Superior temporal gyrus (tissue), 1 donor: ENCODE results near the gene MRPS22.
"Not testable (repeated sequence)": the region's sequence is repeated elsewhere in the genome, so short reads cannot be mapped to it uniquely, and the experiment has no call there.

ENCODE experiments used
- DNase-seq: peaks from one replicate; pipeline ENCODE4 v3.0.0-alpha.2; 2016; ENCODE audit errors: extremely low spot score

The MRPS22 gene

DNA sequence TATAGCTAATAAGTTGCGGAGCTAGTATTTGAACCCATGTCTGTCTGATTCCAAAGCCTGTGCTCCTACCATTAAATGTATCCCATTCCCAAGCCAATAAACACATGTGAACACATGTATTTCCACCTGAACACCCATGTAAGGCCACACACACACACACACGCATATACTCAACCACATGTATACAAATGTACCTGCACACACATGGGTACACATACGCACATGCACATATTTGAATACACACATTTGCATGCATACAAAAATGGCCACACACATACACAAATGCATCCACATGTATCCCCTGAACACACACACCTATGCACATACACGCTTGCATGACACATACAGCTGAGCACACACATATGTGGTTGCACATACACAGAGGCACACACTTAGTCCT lies 5.4 kb upstream of the MRPS22 start:
- no peak for DNase-seq

DNA sequence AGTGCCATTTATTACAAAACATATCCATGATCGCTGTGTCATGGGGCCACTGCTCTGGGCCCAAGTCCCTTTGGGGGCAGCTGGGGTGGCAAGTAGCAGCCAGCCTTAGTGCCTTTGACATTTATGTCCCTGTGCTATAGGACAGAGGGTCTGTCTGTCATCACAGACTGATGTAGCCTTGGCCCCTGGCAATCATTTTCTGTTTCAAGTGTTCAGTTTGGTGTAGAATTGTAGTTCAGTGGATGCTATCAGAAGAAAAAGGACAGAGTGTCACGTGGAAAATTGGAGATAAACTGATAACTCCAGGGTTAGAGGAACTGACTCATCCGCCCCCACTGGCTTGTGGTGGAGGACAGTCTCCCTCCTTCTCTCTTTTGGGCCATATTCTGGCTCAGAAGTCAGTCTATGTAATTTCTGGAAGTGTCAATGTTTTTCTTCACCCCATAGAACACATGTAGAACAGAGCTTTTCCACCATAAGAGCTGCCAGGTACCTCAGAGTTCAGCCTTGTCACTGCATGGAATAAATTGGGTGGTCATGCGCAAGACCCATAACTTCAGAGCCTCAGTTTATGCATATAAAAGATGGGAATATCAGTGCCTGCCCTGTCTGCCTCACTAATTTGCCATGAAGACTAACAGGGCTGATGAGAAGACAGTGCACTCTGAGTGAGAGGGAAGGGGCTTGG lies 4.5 kb upstream of the MRPS22 start:
- no peak for DNase-seq

DNA sequence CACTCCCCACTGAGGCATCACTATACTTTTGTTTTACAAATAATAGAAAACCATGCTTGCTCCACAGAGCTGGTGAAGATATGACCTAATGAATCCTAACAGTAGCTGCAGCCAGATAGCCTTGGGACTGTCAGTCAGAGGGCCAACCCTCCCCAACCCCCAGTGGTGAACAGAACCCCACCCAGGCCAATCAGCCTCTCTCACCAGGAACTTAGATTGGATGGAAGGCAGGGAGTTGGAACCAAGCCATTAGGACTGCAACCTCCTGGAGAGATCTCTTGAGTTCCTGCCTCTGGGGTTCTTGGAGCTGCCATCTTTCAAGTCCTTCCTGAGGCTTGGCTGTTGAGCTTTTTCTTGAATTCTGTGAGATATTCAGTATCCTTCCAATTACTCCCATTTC lies 3.0 kb upstream of the MRPS22 start:
- DNase-seq, result no peak

DNA sequence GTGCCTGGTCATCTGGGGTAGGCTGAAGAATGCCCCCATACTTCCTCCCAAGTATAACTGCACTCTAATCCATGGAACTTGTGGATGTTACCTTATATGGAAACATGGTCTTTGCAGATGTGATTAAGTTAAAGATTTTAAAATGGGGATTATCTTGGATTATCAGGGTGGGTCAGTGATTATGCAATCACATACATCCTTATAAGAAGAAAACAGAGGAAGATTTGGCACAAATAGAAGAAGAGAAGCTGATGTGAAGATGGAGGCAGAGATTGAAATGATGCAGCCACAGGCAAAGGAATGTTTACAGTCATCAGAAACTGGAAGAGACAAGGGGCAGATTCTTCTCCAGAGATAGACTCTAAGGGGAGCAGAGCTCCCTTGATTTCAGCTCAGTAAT lies 1.8 kb upstream of the MRPS22 start:
- no peak for DNase-seq

DNA sequence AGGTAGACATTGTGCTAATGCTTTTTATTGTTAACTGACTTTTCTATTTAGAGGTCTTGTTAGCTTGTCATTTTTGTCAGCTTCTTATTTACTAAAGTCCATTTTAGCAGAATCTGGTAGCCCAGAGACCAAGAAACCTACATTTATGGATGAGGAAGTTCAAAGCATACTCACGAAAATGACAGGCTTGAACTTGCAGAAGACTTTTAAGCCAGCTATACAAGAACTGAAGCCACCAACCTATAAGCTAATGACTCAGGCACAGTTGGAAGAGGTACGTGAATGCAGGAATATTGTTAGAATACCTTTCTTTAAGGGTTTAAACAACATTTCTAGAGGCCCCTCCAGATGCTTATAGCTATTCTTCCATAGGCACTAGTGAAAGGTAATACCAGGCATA lies 3.0 kb downstream of the MRPS22 start:
- no peak for DNase-seq

DNA sequence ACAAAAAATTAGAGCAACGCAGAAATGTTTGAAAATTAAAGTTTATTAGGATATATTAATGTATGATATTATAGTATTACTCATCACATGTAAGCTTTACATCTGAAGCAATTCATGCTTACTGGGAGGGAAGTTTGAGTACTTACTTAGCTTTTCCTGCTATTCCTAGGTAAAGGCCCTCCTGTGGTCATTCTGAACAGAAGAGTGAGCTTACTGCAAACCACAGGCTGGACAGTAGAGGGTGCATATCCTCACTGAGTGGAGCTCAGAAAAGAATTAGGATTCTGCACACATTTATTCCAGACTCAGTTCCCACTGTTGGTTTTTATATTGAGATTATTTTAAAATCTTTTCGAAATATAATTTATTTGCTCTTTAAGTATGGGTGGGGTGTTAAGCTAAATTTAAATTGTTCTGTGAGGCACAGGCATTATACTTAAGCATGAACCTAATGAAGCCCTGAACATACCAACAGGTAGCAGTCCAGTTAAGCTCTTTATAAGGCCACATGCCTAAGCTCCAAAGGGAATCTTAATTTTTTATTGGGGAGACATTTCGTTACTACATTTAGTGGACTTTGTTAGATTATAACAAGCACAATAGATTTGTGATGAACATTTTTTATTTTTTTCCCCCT lies 10.2 kb downstream of the MRPS22 start:
- DNase-seq, result peak; percentile 77

DNA sequence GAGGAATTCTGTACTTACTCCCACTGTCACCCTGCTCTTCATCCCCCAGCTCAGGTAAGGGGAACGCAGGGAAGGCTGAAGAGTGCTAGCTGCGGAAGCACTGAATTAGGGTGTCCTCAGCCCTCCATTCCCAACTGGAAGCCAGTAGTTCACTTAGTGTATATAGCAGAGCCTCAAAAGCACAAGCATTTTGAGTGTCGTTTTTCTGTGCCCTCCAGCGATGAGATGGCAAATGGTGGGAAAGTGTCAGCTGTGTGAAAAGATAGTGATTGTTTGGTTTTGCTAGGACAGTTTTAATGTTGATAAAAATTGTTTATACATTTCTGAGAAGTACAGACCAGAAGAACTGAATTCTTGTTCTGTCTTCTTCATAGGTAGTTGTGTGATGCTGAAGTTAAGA lies 10.8 kb downstream of the MRPS22 start:
- no peak for DNase-seq

DNA sequence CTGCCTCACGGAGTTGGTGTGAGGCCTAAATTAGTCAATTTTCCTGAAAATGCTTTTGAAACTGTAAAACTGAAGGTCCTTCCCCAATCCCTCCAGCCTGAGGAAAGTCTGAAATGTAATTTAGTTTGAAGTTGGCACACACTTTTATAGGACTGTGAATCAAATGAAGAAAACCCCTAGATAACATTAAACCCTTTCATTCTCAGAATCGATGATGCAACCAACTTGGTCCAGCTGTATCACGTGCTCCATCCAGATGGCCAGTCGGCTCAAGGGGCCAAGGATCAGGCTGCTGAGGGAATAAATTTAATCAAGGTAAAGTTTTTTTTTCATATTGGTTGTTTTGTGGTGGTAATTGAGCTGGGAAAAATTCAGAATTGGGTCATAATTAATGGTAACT lies 11.7 kb downstream of the MRPS22 start:
- peak; percentile 68 for DNase-seq

DNA sequence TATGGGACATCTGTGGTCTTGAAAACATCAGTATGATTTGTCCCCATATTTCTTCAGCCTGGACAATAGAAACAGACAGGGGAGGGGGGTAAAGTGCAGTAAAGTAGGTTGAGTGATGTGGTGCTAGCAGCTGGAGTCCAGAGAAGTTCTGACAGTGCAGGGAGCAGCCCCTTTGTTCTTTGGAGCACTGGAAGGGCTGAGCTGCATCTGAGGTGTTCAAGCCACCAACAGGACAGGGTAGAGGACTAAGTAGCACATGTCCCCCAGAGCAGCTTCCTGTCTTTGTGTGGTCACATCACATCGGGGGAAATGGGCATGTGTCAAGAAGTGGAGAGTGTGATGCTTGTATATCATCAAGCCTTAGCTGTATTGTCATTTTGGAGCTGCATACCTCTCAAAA lies 12.1 kb downstream of the MRPS22 start:
- no peak for DNase-seq

DNA sequence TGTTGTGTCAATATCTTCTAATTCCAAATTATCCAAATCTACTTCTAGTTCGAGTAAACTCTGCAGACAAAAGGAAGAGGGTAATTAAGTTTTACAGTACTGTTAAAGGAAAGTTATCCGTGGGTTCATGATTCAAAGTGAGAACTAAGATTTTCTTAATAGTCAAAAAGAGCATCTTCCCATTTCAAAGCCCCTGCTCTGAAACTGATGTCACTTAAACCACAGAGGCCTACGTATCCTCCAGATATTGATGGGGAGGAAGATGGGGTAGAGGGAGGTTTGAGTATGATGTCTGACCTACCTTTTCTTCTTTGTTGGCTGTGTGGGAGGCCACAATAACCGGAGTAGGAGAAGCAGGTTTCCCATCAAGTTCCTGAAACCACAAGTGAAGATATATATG lies 14.1 kb downstream of the MRPS22 start:
- DNase-seq, result no peak

DNA sequence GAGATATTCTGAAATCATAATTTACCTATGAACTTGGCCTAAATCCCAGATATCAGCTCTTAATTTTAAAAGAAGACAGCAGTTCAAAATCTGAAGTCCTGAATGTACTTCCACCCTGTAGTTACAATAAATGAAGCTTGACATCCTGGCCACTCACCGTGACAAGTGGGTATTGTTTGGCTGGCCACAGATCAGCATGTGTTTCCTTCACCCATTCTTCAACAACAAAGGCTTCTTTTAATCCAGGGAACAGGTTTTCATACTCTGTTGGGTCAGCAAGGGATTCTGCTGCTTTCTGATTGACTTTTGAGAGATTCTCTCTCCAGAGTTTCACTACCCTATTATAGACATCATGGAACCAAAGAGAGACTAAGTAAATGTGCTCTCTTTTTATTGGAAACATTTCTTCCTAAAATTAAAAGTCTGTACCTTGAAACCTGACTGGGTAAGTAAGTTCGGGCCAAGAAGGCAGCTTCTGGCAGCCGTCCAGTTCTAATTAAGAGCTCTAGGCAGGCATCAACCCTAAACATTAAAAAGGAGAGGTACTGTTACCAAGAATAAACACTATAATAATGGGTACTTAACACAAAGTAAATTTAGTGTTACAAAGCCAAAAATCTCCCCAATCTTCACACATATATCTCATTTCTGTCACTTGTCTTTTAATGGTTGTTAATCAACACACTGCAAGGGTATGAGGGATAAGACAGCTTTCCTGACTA lies 15.2 kb downstream of the MRPS22 start:
- DNase-seq, result peak; percentile 39

DNA sequence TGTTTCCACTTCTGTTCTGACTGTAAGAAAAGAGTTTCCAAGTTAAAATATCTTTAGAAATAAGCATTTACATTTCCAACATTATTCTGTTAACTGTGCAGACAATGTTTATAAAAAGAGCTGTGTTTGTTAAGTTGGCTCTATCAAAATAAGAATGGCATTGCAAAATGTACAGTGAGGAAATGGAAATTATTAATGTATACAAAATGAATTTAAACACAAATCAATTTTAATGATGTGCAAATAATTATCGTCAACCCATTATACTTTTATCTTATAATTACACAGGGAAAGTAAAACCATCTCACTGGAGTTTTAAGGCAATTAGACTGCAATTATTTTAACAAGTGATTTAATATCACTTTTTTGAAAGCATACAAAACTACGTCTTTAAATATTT lies 17.5 kb downstream of the MRPS22 start:
- DNase-seq, result no peak

DNA sequence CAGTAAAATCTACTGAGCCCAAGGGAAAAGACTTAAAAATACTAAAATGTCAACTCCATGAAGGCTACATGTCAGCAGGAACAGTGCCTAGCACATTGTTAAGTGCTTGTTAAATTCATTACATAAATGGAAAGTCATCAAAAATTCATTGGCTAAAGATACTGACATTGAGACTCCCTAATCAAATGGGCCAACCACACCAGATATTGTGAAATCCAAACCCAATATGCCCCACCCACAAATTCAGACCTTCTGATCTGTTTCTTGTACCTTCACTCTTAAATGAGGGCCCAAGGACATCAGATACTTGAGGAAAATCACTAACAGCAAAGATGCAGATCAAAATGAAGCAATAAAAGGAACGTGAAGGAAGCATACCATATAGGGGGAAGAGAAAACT lies 20.7 kb downstream of the MRPS22 start:
- no peak for DNase-seq

DNA sequence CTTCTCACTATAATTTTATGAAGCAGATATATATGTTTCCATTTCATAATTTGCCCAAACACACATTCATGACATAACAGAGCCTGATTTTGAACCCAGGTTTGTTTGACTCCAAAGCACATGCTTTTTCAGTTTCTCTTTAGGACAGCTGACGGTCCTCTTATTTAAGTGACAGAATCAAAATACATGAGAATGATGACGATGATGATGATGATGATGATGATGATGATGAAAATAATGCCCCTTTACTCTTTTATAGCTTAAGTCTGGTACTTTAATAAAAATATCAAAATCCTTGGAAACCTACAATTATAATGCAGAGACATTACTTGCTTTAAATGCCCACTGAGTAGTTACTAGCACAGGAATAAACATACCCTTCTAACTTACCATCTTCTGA lies 30.3 kb downstream of the MRPS22 start:
- no peak for DNase-seq

DNA sequence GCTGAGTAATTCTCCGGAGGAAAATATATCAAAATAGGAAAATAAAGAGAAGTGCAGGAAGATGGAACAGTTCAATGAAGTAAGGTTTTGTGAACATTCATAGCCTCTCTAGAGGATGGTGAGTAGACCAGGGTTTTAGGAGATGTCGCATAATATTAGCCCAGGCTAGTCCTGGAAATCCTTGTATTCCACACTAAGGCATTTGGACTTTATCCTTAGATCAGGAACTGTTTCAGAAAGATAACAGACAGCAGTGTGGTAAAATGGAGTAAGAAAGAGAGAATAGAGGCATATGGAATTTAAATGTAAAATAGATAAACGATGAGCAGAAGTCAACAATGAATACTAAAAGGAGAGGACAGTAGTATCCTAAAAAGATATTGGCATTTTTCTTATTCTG lies 33.6 kb downstream of the MRPS22 start:
- no peak for DNase-seq

DNA sequence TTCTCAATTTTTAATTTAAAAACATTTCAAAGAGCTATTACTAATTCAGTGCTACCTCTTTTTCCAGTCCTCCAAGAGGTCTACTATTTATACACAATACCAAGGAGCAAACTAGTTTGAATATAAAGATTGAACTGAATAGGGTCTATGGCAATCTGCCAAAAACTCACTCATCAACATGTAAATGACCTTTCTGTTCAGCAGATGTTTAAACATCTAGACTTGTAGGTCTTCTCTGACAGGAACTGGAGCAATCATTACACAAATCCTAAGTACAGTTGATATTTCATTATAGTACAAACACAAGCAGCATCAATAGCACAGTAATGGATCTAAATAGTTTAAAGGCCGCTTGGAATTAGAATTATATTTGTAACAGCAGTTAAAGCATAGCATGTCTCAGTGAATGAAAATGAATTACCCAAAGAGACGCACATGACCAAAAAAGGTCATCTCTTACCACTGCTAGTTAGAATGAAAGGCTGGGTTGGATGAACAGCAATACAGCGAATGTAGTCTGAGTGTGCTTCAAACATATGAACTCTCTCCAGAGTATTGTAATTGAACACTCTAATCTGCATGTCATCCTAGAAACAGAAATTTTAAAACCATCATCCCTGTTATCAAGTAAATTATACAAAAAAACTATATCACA lies 34.9 kb downstream of the MRPS22 start:
- no peak for DNase-seq

DNA sequence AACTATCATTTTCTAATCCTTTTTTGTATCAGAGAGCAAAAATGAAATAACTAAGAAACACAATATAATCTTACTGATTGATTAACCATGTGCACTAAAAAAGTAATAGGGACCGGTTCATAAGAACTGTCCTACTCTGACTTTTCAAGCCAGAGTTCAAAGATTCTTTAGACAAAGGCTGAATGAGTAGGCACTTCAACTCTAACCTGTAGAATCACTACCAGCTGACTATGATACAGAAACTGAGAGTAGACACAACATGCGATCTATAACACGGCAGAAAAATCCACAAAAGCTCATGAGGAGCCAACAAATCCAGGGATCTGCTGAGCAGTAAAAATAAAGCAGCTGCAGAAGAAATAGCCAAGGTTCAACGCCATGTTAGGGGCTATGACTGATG lies 36.8 kb downstream of the MRPS22 start:
- no peak for DNase-seq

DNA sequence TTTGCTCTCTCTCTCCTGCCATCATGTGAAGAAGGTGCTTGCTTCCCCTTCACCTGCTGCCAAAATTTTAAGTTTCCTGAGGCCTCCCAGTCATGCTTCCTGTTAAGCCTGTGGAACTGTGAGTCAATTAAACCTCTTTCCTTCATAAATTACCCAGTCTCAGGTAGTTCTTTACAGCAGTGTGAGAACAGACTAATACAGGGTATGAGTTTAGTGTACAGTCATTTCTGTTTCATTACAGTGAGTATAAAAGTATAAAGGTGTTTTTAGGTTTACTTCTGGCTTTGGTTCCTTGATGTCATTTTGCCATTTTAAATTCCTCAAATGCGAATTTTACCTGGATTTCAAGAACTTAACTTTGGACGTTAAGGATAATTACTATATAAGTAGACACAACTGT lies 38.5 kb downstream of the MRPS22 start:
- not testable (repeated sequence) for DNase-seq

DNA sequence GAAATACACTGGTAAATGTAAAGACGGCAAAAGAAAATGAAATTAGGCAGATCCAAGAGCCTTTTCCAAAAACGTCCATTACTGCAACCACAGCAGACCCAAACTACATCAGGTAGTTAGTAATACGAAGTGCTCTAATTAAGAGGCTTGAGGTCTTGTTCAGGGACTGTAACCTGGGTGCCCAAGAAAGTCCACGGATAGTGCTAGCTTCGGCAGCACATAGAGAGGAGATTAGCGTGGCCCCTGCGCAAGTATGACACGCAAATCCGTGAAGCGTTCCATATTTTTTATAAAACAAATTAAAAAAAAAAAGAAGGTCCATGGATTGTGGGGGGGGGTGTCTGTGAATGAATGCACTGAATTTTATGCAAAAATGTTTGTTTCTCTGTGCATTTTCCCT lies 44.3 kb downstream of the MRPS22 start:
- no peak for DNase-seq

DNA sequence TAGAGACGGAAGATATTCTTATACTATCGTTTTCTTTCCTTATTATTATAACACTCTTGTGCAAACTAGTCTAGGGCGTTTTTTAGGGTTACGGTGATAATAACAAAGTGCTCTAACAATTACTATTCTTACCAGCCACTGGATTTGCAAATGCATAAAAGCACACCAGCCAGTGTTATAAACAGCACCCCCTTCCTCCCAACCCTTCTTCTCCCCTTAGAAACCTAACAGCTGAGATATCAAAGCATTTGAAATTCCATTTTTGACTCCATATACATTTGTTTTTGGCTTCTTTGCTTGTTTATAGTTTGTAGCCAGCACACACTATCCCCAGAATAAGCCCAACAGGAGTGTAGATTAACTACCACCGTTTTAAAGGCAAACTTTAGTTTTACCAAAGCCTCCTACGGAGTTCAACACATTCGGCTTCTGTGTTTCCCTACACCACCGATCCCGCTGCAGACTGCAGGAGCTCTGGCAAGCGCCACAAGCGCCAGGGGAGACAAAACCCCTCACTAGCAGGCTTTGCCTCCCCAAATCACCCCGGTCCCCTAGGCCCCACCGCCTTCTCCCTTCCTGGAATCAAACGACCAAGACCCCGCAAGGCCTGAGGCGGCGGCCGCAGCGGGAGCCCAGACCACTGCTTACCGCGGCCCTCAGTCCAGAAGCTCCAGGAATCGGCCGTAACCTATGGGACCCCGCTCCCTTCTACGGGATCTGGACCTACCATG lies 45.2 kb downstream of the MRPS22 start:
- DNase-seq, result no peak

DNA sequence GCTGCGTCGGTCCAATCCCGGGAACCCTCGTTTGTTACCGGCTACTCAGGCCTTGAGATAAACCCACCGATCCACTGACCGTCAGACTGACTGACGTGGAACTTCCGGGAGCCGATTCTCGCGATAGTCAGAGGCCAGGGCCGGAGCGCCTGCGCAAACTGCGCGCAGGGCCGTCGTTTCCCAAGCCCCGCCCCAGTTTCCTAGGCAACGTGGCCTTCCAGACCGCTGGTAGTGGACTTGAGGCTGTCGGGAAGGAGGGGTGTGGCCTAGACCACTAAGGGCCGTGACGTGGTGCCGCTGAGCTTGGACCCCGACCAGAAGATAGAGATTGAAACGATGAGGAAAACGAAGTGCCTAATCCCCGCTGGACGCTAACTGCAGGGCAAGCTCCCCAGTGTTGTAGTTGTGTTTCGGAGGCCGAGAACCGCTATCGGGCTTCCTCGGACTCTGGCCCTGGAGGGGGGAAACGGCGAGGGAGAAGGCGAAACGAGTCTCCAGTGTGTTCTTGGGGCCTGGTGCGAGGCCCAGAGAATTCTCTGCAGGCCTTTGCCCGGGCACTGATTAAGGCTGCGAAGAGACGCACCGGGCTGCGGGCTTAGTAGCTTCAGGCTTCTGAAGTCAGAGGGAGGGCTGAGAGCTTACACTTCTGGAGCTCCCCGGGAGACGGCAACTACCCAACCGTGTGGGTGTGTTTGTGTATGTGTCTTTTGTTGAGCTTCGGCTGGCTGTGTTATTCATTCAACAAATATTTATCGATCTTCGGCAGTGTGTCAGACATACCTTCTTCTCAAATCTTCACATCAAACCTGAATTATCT lies 45.9 kb downstream of the MRPS22 start, which contains the start of gene COPB2:
Gene COPB2 (minus strand): TSS at position 96 of the 817 bp plus-strand sequence. CDS start 97 bp downstream, outside the sequence.
- DNase-seq, result peak; percentile 99
